ENCODE data around the gene EPHA6. TPM values are rescaled to one million over a fixed set of nuclear protein-coding genes. Genes with fewer than 3 reads are reported as not detected.

The EPHA6 gene
- total RNA-seq, 2 donors from 2014 or later: 0.22 to 3.0 TPM

- Histone ChIP-seq H3K36me3 (no peaks in the 10 kb centered on the region), H3K9me3 (no peaks in the 10 kb centered on the region), H3K9ac (ENCODE audit: low read depth in 2 of 2, low read length in 2 of 2) (no peak overlapping the region), H3K4me3 (no peak overlapping the region), H3K27ac (no peak overlapping the region), H3K4me1 (no peaks in the 10 kb centered on the region), H3K27me3 (no peaks in the 10 kb centered on the region)
- no peak for DNase-seq
- no peak for TF ChIP-seq CTCF (IDR thresholded peaks at IDR 0.05)
- intact Hi-C loops (cut with DNase I): no loop called here
Measured at GRCh38 chr3:97200387-97200786, 386.0 kb downstream of the EPHA6 start.

- intact Hi-C loops (cut with DNase I): no loop called here
- Histone ChIP-seq H3K36me3 (no peaks in the 10 kb centered on the region), H3K9me3 (no peaks in the 10 kb centered on the region), H3K27me3 (no peaks in the 10 kb centered on the region), H3K4me1 (no peaks in the 10 kb centered on the region), H3K4me3 (no peak overlapping the region), H3K27ac (no peak overlapping the region), H3K9ac (ENCODE audit: low read depth in 2 of 2, low read length in 2 of 2) (no peak overlapping the region)
- DNase-seq: no peak
- TF ChIP-seq CTCF (IDR thresholded peaks at IDR 0.05): no peak
Measured at GRCh38 chr3:97201814-97202213, 387.4 kb downstream of the EPHA6 start.

- no peaks in the 10 kb centered on the region for H3K9me3 ChIP-seq
- no peaks in the 10 kb centered on the region for H3K27me3 ChIP-seq
- no peak overlapping the region for H3K4me3 ChIP-seq
- H3K36me3 ChIP-seq: no peaks in the 10 kb centered on the region
- H3K9ac ChIP-seq (ENCODE audit: low read depth in 2 of 2, low read length in 2 of 2): no peak overlapping the region
- no peaks in the 10 kb centered on the region for H3K4me1 ChIP-seq
- no peak for TF ChIP-seq CTCF (IDR thresholded peaks at IDR 0.05)
- intact Hi-C loops (cut with DNase I): no loop called here
- H3K27ac ChIP-seq: no peak overlapping the region
- no peak for DNase-seq
Measured at GRCh38 chr3:97228966-97229365, 414.6 kb downstream of the EPHA6 start.

- TF ChIP-seq CTCF (IDR thresholded peaks at IDR 0.05): no peak
- H3K36me3 ChIP-seq: no peaks in the 10 kb centered on the region
- H3K4me3 ChIP-seq: no peak overlapping the region
- no peaks in the 10 kb centered on the region for H3K4me1 ChIP-seq
- no peak overlapping the region for H3K27ac ChIP-seq
- no peaks in the 10 kb centered on the region for H3K9me3 ChIP-seq
- H3K27me3 ChIP-seq: no peaks in the 10 kb centered on the region
- intact Hi-C loops (cut with DNase I): no loop called here
- H3K9ac ChIP-seq (ENCODE audit: low read depth in 2 of 2, low read length in 2 of 2): no peak overlapping the region
- no peak for DNase-seq
Measured at GRCh38 chr3:97230486-97230885, 416.1 kb downstream of the EPHA6 start.

- no peak overlapping the region for H3K9ac ChIP-seq (ENCODE audit: low read depth in 2 of 2, low read length in 2 of 2)
- H3K9me3 ChIP-seq: no peaks in the 10 kb centered on the region
- H3K4me1 ChIP-seq: no peaks in the 10 kb centered on the region
- no peak for DNase-seq
- H3K27ac ChIP-seq: no peak overlapping the region
- intact Hi-C loops (cut with DNase I): no loop called here
- H3K36me3 ChIP-seq: no peaks in the 10 kb centered on the region
- H3K4me3 ChIP-seq: no peak overlapping the region
- H3K27me3 ChIP-seq: no peaks in the 10 kb centered on the region
- TF ChIP-seq CTCF (IDR thresholded peaks at IDR 0.05): no peak
Measured at GRCh38 chr3:97232393-97233034, 418.1 kb downstream of the EPHA6 start.

All from colonic mucosa (tissue), 4 donors.